Right ventricle myocardium superior (tissue), 1 donor: ENCODE measurements around the gene HIPK2. TPM values are rescaled to one million over a fixed set of nuclear protein-coding genes. Genes with fewer than 3 reads are reported as not detected.

Source experiments
- ATAC-seq: fragments of 200-7000 bp; cut with Tn5 transposase; one replicate; pipeline ENCODE4 v1.9.1; 2020; ENCODE audit warnings: mild to moderate bottlenecking; ENCODE audit not compliant: poor library complexity
- DNase-seq: peaks from one replicate; pipeline ENCODE4 v3.0.0-alpha.2; 2020
- intact Hi-C: fragments of 100-400 bp; cut with DNase I; formaldehyde crosslinking; loops from one replicate; pipeline ENCODE4 v1.11.2; 2022
- total RNA-seq: library from RNA; stranded (reverse); fragmentation: NEBNext Ultra II Directional; extraction: Animal tissue kit (Norgen Biotek cat#: 25700); gene quantifications from one replicate; pipeline ENCODE4 v1.2.1, GENCODE V29; 2021
- donor health status: DM: no; HTN: yes; CAD: no; lungs with severe emphysema.

Gene HIPK2
- total RNA-seq, 1 donor from 2014 or later, result 88.5 TPM

DNA sequence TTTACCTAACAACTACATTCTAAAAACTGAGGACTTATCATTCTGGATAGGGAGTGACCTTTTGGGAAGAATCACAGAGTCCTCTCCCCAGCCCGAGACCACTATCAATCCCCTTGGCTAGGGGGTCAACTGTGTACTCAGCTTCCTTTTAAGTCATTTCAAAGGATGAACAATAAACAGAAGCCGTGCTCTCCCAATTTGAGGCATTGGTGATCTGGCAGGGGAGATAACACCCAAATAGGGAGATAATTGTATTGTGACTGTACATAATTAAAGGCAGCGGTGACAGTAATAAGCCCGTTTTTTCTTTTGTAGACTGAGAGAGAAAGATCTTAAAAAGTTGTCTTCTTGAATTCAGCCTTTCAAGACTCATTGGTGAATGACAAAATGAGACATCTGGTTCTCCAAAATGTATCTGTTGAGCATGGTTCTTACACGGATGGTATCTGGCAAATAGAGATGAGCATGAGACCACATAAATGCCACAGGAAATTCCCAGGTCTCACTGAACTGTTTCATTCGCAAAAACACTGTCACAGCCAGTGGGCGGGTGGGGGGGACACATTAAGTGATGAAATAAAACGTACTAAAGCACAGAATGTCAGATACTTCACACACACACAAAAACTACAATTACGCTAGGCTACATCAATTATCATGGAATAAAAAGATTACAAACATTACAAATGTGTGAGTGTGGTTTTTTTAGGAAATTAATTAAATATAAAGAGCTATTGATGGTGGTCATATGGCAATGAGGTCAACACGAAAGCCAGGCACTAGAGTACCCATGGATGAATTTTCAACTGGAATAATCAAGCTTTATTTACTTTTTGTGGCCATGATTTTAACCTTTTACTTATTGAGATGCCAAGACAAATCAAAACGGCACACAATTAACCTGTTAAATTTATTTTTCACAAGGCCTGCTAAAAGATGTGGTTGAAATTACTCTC, 108.4 kb downstream of the HIPK2 start:
- DNase-seq, result no peak
- ATAC-seq, result no peak
- intact Hi-C loops, result no loop called here

DNA sequence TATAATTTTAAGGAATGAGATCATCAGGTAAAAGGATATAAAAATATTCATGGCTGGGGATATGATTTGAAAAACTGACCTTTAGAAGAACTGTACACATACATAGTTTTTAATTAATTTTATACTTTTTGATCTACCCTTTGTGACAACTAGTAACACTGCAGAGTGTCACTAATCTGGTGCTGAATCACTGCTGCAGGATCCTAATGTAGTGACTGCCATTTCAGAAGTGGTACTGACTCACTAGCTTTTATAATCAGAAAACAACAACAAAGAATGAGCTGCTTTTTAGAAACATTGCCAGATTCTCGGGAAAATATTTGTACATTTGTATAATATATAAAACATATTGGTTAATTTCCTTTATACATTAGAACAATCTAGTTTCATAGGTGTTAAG, 110.4 kb downstream of the HIPK2 start:
- ATAC-seq (no peak), DNase-seq (no peak)
- intact Hi-C loops, result no loop called here

DNA sequence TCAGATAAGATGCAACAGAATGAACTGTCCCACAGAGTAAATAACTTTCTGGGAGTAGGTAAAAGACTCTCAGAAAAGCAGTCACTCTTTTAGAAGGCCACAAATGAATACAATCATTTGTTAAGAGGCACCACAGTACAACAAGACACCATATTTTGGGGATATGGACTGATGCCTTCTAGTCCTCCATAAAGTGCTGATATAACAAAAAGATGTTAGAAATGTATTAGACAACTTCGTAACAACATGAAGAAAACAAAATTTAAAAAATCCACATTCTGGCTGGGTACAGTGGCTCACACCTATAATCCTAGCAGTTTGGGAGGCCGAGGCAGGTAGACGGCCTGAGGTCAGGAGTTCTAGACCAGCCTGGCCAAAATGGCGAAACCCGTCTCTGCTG, 111.3 kb downstream of the HIPK2 start:
- ATAC-seq (no peak), DNase-seq (no peak)
- intact Hi-C loops, result no loop called here

DNA sequence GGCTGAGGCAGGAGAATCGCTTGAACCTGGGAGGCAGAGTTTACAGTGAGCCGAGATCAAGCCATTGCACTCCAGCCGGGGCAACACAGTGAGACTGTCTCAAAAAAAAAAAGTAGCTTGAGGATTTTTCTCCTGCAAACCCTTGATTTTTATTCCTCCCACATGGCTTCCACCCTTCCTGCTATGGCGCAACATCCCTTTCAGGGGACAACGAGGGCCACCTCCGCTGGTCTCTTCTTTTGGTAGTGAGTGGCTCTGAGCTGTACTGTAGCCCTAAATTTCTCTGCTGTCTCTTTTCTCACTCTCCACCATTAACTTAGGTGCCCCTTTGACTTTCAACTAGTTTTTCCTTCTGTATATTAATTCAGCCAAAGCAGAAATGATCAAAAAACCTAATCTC, 113.4 kb downstream of the HIPK2 start:
- intact Hi-C loops, result no loop called here
- no peak for DNase-seq
- no peak for ATAC-seq

DNA sequence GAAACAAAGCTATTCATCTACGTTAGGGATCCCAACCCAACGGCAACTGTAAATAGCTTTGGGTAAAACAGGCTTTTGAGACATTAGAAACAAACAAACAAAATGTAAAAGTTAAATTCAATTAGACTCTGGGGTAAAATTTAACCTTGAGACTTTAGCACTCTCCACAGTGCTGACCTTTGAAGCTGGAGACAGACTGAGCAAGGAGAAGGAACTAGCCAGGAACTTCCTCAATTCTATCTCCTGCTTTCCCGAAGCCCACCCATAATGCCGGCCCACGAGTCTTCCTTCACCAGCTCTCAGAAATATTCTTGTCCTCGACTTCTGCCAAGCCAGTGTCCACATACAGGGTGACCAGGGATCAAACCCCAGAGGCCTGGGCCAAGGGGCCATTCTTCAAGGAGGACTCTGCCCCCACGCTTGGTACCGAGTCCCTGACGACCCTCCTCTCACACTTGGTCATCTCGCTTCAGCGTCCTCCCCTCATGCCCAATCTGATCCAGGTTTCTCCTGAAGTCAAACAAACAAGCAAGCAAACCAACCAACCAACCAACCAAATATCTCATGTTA, 114.1 kb downstream of the HIPK2 start:
- intact Hi-C loops, result no loop called here
- ATAC-seq (no peak), DNase-seq (no peak)

DNA sequence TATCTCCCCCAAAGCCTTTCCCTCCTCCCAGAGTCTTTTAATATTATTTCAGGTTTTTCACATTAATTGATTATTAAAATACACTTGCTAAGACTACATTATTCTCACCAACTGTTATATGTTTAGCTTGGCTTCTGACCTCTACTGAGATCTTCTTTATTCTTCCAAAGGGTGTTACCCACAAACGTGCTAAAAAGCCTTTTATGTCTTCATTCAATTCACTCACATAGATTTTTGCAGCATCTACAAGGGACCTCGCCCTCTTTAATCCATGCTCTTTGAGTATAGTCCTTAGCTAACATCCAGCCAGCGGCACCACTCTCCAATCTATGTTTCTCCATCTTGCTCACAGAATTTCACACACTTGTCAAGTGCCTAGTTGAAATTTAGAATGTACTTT, 115.9 kb downstream of the HIPK2 start:
- intact Hi-C loops, result no loop called here
- DNase-seq, result no peak
- no peak for ATAC-seq

DNA sequence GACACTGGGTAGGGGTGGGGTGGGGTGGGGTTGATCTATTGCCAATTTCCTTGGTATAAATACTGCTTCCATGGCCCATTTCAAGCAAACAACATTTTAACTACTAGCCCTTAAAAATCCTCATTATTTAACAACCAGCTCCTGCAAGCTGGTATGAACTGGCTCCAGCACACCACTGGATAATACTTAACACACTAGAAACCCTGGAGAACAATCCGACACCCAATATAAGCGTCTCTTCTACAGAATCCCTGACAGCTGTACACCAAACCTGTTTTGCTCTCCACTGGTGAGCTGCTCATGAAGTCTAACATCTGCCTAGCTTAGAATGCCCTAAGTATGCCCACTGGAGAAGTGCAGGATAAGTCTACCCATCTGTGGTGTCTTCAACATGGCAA, 116.8 kb downstream of the HIPK2 start:
- intact Hi-C loops, result no loop called here
- DNase-seq (no peak), ATAC-seq (no peak)

DNA sequence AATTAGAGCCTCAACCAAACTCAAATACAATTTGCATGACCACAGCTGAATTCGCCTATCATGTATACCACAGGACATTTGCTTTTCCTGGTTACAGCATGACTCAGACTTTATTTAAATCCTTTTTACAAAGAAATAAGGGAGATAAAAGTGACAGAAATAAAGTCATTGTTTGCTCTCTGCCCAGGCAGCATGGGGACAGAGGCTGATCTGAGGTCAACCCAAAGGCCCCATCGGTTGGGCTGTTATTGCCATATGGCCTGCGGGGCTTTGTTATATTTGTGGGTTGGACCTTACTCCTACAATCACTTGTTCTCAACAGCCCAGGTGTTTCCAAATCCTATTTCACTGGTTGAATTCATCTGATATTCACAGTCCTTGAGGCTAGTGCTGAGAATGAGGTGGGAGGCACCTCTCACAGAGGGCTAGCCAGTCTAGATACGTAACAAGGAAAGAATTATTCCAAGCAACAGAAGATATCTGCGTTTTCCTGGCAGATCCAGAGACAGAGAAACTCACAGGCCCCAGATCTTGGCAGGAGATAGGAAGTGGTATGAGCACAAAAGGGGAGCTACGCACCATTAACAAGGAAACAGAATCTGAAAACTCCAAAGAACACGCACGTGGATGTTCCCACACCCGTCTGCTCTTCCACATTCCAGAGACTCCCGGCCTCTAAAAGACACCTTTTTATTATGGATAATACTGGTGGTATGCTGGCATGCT, 117.3 kb downstream of the HIPK2 start:
- no peak for ATAC-seq
- intact Hi-C loops, result no loop called here

DNA sequence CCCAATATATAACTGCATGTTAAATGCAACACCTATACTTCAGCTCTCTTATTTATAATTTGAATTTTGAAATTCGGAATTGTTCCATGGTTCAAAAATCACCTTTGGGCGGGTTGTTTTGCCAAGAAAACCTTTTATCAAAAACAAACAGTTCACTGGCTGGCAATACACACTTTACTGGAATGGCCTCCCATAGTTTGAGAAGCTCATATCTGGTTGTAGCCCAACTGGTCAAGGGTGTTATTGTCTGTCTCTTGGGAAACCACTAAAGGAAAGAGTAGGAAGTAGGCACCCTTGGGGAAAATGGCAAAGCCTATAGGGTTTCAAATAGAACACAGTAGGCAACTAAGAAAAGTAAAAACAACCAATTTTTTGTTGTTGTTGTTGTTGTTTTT, 117.9 kb downstream of the HIPK2 start:
- DNase-seq (no peak), ATAC-seq (no peak)
- intact Hi-C loops, result no loop called here

More for the DNA sequence above, 117.3 kb downstream of the HIPK2 start:
- no peak for DNase-seq

DNA sequence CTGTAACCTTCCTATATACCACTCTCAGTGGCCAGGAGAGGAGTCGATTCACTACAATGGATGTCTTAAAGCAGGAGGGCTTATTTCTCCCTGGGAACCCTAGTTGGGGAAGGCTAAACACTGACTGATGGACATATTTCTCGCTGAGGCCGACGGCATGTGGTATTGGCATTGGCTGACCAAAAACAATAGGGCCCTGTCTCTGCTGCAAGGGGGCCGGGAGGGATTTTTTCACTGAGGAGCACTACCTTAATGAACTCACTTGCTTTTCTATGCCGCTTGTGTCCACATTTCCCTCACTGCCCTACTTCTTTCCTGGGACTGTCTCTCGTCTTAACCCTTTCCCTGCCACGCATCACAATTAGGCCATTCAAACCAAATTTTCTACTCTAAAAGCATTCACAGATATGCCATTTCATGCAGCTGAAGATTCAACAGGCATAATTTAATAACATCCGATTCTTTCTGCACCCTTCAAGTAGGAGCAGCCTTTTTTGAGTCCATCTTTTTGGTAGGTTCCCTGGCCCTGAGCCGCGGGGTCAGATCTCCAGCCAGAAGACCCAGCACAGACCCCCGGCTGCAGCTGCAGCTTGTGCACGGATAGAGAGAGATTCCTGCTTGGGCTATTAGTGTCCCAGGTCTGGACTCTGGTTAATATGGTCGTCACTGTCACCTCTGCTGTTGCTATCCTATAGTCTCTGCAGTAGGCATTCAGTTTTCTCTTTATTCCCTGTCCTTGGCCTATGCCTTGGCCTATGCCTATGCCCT, 118.7 kb downstream of the HIPK2 start:
- ATAC-seq (no peak), DNase-seq (no peak)
- intact Hi-C loops, result no loop called here

DNA sequence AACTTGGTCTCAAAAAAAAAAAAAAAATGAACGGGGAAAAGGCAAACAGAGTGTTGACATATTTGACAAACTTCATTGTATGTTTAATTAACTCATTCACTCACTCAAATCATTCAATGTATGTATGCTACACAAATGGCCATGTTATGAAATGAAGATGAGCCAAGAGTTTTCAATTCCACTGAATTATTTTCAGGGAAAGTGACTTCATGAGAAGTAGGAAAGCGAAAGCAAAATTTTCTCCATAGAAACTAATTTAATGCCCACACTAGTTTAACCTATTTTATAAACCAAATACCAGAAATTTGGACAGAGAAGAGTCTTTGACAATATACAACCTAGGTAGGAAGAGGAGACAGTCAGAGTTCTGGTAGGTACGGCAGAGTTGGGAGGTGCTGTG, 119.5 kb downstream of the HIPK2 start:
- intact Hi-C loops, result no loop called here
- DNase-seq, result no peak
- no peak for ATAC-seq

DNA sequence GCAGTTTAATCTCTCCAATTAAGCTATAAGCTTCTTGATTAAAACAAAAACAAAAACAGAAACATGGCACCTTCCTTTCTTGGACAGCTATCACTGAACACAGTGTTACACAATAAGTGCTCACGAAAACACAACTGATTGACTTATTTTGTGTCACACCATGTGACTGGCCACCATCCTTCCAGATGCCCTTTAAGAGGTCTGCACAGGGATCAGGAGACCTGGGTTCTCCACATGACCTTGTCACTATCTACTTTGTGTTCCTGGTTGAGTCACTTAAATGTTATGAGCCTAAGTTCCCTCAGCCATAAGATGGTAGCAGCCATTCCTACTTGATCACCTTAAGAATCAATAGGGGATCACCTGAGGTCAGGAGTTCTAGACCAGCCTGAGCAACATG, 120.1 kb downstream of the HIPK2 start:
- intact Hi-C loops, result no loop called here
- ATAC-seq, result no peak
- no peak for DNase-seq

DNA sequence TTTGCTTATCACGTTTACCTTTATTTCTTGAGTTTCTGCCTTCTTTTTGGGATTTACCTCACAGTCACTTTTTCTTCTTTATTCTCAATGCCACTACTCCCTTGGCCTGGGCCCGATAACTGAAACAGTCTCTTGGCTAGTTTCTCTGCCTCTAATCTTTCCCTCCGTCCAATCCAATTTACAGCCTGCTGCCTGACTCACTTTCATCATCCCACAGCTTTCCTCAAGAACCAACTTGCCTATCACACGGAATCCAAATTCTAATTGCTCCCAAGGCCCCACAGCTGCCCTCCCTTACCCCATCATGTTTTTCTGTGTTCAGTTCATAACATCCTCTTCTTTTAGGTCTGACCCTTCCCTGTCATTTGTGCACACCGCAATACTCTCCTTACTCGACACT, 121.4 kb downstream of the HIPK2 start:
- ATAC-seq, result no peak
- no peak for DNase-seq
- intact Hi-C loops, result no loop called here

DNA sequence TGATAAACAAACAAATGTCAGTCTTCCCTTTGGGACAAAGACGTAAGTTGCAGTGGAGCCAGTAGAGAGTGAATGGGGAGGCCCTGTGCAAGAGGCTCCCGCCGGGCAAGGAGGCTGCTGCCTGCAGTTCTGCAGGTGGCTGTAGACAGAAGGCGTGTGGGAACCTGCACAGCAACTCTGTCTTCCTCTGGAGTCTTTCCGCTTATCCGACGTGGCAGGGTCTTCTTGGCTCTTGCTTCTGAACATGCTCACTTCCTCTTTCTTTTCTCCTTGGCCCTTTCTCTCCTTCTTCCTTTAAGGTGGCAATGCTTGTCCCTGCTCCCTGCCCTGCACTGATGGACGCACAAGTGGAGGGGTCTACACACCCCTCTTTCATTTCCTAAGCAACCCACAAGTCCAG, 122.5 kb downstream of the HIPK2 start:
- DNase-seq, result no peak
- ATAC-seq, result no peak
- intact Hi-C loops, result no loop called here

DNA sequence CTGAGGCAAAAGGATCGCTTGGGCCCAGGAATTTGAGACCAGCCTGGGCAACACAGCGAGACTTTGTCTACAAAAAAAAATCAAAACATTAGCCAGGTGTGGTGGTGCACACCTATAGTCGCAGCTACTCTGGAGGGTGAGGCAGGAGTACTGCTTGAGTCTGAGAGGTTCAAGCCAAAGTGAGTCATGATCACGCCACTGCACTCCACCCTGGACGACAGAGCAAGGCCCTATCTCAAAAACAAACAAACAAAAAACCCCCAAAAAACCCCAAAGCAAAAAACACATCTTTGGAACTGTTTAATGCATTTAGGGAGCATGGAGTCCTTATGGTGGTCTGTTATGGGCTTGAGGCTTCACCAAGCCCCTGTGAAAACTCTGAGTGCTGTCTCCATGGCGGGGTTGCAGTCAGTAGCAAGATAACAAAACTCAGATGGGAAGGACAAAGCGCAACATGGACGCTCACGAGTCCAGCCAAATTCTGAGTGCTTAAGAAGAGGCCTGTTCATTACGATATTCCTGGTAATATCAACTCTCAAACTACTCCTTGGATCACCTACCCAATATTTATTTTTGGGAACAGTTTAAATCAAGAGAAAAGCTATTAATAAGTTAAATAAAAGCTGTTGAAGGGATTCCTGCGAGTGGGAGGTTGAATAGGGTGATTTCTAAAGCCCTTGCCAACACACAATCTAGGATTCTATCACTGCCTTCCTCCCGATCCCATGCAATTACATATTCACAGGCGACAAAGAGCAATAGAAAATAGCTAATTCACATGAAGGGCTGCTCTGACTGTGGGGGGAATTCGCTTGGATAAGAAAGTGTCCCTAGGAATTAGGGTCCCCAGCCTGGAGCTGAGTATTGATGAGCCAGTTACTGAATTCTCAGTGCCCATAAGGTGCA, 123.3 kb downstream of the HIPK2 start:
- no peak for ATAC-seq
- intact Hi-C loops, result no loop called here

DNA sequence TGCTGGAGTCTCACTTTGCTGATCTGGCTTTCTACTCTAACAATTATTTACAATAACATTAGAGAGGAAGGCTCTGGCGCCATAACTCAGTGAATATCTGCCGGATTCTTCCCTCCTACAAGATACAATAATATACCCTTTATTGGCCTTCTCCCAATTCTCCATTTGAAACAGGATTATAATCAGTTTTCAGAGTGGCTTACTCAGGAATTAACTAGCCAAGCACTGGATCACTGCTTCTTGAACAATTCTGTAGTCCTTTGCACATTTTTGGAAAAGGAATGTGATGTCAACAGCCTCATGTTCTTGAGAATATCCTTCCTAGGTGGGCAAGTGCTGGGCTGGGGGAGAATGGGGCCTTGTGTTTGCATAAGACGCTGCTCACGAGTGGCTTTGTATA, 125.9 kb downstream of the HIPK2 start:
- ATAC-seq (no peak), DNase-seq (no peak)
- intact Hi-C loops, result no loop called here

More for the DNA sequence above, 123.3 kb downstream of the HIPK2 start:
- no peak for DNase-seq

DNA sequence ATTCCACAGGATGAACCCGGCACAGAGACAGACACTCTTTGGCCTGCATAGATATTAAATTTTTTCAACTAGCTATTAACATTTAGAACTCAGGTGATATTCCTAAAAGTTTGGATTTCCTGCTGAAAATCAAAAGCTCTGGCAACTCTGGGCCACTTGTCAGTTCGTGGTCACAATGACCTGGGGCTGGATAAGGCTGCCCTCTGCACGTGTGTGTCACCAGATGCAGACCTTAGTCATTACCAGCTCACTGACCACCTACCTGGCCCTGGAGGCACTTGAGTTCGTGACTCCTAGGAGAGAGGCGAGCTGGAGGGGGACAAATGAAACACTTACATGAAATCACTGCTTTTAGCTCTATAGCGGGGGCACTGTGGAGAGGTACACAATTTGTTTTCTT, 126.5 kb downstream of the HIPK2 start:
- intact Hi-C loops, result no loop called here
- ATAC-seq, result no peak
- DNase-seq, result no peak

DNA sequence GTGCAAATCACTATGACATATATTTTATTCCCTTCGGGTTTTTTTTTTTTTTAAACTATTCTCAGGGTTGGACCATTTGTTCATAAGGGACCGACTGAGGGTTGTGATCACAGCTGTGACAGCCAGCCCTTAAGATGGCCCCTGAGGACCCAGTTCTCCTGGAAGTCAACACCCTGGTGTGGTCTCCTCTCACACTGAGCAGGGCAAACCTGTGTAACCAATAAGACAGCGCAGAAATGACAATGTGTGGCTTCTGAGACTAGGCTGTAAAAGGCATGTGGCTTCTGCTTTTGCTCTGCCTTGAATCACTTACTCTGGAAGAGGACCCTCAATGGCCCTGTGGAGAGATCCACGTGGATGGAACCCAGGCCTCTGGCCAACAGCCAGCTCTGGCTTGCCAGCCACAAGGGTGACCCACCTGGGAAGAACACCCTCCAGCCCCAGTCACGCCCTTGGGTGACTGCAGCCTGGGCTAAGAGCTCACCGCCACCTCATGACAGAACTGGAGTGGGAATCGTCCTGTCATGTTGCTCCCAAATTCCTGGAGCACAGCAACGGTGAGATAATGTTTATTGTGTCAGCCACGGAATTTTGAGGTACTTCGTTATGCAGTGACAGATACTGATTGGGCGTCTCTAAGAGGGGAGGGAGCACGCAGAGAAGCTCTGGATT, 127.2 kb downstream of the HIPK2 start:
- ATAC-seq, result peak; percentile 59
- intact Hi-C loops, result no loop called here
- peak; percentile 54 for DNase-seq
